Measurements from ENCODE around the gene STAG2. TPM values are rescaled to one million over a fixed set of nuclear protein-coding genes. Genes with fewer than 3 reads are reported as not detected.

The STAG2 gene
- total RNA-seq, 1 donor from 2014 or later, result 132 TPM

GRCh38 chrX:124016825-124017224 lies 55.3 kb downstream of the STAG2 start:
- Mint-ChIP-seq H3K27me3 (ENCODE audit: insufficient read depth, low read depth) (peaks cover 2% of the 10 kb centered on the region), H3K4me3 (no peak overlapping the region), H3K27ac (no peak overlapping the region), H3K9me3 (peaks cover 16% of the 10 kb centered on the region), H3K36me3 (peaks cover 19% of the 10 kb centered on the region), H3K4me1 (no peaks in the 10 kb centered on the region)
- no peaks in the 10 kb centered on the region for H3K9me3 ChIP-seq (ENCODE audit: low read depth)
- no peak overlapping the region for H3K4me3 ChIP-seq
- H3K9ac ChIP-seq, result no peak overlapping the region
- H3K79me2 ChIP-seq (ENCODE audit: low read depth), result peaks cover 100% of the 10 kb centered on the region
- H3K27me3 ChIP-seq, result no peaks in the 10 kb centered on the region
- TF ChIP-seq EZH2 (IDR thresholded peaks at IDR 0.05) (no peak), EZH2phosphoT487 (IDR thresholded peaks at IDR 0.05) (no peak)
- TF ChIP-seq, protein P1, sequence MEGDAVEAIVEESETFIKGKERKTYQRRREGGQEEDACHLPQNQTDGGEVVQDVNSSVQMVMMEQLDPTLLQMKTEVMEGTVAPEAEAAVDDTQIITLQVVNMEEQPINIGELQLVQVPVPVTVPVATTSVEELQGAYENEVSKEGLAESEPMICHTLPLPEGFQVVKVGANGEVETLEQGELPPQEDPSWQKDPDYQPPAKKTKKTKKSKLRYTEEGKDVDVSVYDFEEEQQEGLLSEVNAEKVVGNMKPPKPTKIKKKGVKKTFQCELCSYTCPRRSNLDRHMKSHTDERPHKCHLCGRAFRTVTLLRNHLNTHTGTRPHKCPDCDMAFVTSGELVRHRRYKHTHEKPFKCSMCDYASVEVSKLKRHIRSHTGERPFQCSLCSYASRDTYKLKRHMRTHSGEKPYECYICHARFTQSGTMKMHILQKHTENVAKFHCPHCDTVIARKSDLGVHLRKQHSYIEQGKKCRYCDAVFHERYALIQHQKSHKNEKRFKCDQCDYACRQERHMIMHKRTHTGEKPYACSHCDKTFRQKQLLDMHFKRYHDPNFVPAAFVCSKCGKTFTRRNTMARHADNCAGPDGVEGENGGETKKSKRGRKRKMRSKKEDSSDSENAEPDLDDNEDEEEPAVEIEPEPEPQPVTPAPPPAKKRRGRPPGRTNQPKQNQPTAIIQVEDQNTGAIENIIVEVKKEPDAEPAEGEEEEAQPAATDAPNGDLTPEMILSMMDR (IDR thresholded peaks at IDR 0.05), result no peak
- no peaks in the 10 kb centered on the region for H3K4me1 ChIP-seq
- DNase-seq (ENCODE audit: low spot score), result no peak
- H3K36me3 ChIP-seq, result no peaks in the 10 kb centered on the region
- H2AFZ ChIP-seq (replicated peaks), result no peak overlapping the region
- H4K20me1 ChIP-seq (ENCODE audit: low read depth), result peaks cover 76% of the 10 kb centered on the region
- H3F3A ChIP-seq (ENCODE audit: low read depth), result no peaks in the 10 kb centered on the region
- no peak overlapping the region for H3K4me2 ChIP-seq
- no peak overlapping the region for H3K27ac ChIP-seq

DNA sequence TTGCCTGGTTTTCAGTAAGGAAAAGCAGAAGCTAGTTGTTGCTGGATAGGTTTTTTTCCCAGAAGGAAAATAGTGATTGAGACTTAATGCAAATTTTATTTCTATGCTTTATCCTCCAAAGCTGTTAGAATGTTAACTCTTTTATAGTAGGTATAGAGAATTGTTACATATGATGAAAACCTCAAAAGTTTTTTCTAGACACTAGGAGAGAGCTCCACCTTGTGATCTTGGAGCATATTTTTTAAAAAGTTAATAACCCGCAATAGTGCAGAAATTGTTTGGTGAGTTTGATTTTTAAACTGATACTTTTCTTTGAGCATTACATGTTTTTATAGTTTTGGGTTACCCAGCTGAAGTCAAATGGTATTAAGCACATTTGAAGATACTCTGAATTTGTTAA lies 56.5 kb downstream of the STAG2 start:
- DNase-seq (ENCODE audit: low spot score), result no peak
- H3K9me3 ChIP-seq (ENCODE audit: low read depth), result no peaks in the 10 kb centered on the region
- Mint-ChIP-seq H3K4me1 (no peaks in the 10 kb centered on the region), H3K27ac (no peak overlapping the region), H3K27me3 (ENCODE audit: insufficient read depth, low read depth) (peaks cover 2% of the 10 kb centered on the region), H3K4me3 (no peak overlapping the region), H3K9me3 (peaks cover 7% of the 10 kb centered on the region), H3K36me3 (peaks cover 16% of the 10 kb centered on the region)
- TF ChIP-seq EZH2phosphoT487 (IDR thresholded peaks at IDR 0.05), result no peak
- no peak for TF ChIP-seq EZH2 (IDR thresholded peaks at IDR 0.05)
- TF ChIP-seq, protein P1 (IDR thresholded peaks at IDR 0.05), result no peak
- peaks cover 73% of the 10 kb centered on the region for H4K20me1 ChIP-seq (ENCODE audit: low read depth)
- H3K4me3 ChIP-seq, result no peak overlapping the region
- H3K27ac ChIP-seq, result no peak overlapping the region
- no peaks in the 10 kb centered on the region for H3K36me3 ChIP-seq
- H3K4me2 ChIP-seq, result no peak overlapping the region
- H3K4me1 ChIP-seq, result no peaks in the 10 kb centered on the region
- peaks cover 100% of the 10 kb centered on the region for H3K79me2 ChIP-seq (ENCODE audit: low read depth)
- no peaks in the 10 kb centered on the region for H3K27me3 ChIP-seq
- no peak overlapping the region for H2AFZ ChIP-seq (replicated peaks)
- no peaks in the 10 kb centered on the region for H3F3A ChIP-seq (ENCODE audit: low read depth)
- H3K9ac ChIP-seq, result no peak overlapping the region

DNA sequence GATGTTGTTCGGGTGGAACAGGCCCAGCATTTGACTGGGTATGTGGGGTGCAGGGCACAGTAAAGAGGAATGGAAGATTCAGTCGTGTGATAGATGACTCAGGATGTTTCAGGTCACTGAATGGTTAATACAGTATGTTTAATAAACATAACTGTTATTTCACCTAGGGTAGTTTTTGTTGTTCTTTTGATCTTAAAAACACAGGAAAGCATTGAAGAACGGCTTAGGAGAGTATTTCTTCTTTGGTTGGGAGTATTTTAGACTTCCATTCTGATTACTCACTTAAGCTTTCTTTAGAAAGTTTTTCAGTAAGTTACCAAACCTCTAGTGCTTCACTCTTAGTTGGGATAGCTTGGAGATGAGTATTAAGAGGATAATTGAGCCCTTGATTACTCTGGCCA lies 62.3 kb downstream of the STAG2 start:
- no peaks in the 10 kb centered on the region for H3K4me1 ChIP-seq
- no peaks in the 10 kb centered on the region for H3F3A ChIP-seq (ENCODE audit: low read depth)
- DNase-seq (ENCODE audit: low spot score), result no peak
- H3K4me1 Mint-ChIP-seq, result no peaks in the 10 kb centered on the region
- H3K4me3 Mint-ChIP-seq, result no peak overlapping the region
- H4K20me1 ChIP-seq (ENCODE audit: low read depth), result peaks cover 45% of the 10 kb centered on the region
- H3K9me3 ChIP-seq (ENCODE audit: low read depth), result peaks cover 6% of the 10 kb centered on the region
- H3K79me2 ChIP-seq (ENCODE audit: low read depth), result peaks cover 93% of the 10 kb centered on the region
- peaks cover 4% of the 10 kb centered on the region for H3K36me3 ChIP-seq
- no peak overlapping the region for H3K4me2 ChIP-seq
- H3K9ac ChIP-seq, result no peak overlapping the region
- H3K27me3 ChIP-seq, result no peaks in the 10 kb centered on the region
- no peak overlapping the region for H3K27ac Mint-ChIP-seq
- H3K4me3 ChIP-seq, result no peak overlapping the region
- H3K27me3 Mint-ChIP-seq (ENCODE audit: insufficient read depth, low read depth), result no peaks in the 10 kb centered on the region
- H3K27ac ChIP-seq, result peak overlapping the region; percentile 6
- H3K9me3 Mint-ChIP-seq, result no peaks in the 10 kb centered on the region
- H2AFZ ChIP-seq (replicated peaks), result no peak overlapping the region
- H3K36me3 Mint-ChIP-seq, result peaks cover 13% of the 10 kb centered on the region
- TF ChIP-seq EZH2phosphoT487 (IDR thresholded peaks at IDR 0.05), result no peak
- no peak for TF ChIP-seq EZH2 (IDR thresholded peaks at IDR 0.05)

DNA sequence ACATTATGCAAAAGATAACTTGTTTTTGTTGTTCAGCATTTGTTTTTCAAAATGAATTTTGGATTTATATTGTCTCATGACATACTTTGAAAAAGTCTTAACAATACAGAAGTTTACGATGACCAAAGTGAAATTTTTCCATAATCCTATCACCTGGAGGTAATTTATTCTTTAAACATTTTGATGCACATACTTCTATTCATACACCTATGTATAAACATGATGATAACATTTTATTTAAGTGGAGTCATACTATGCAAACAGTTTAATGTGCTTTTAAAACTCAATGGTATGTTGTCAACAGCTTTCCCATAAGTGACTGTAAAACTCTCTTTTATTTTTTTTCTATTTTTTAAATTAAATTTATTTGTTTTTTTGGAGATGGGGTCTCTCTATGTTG lies 65.0 kb downstream of the STAG2 start:
- no peak for TF ChIP-seq EZH2phosphoT487 (IDR thresholded peaks at IDR 0.05)
- TF ChIP-seq, protein P1 (IDR thresholded peaks at IDR 0.05), result no peak
- TF ChIP-seq EZH2 (IDR thresholded peaks at IDR 0.05), result no peak
- Histone ChIP-seq H3K27me3 (no peaks in the 10 kb centered on the region), H3K4me2 (no peak overlapping the region), H3F3A (ENCODE audit: low read depth) (no peaks in the 10 kb centered on the region), H3K9me3 (ENCODE audit: low read depth) (peaks cover 6% of the 10 kb centered on the region), H2AFZ (replicated peaks) (no peak overlapping the region), H3K4me1 (no peaks in the 10 kb centered on the region), H4K20me1 (ENCODE audit: low read depth) (peaks cover 20% of the 10 kb centered on the region), H3K27ac (no peak overlapping the region), H3K79me2 (ENCODE audit: low read depth) (peaks cover 66% of the 10 kb centered on the region), H3K9ac (no peak overlapping the region), H3K4me3 (no peak overlapping the region), H3K36me3 (peaks cover 4% of the 10 kb centered on the region)
- H3K4me1 Mint-ChIP-seq, result no peaks in the 10 kb centered on the region
- H3K27me3 Mint-ChIP-seq (ENCODE audit: insufficient read depth, low read depth), result no peaks in the 10 kb centered on the region
- H3K4me3 Mint-ChIP-seq, result no peak overlapping the region
- peaks cover 15% of the 10 kb centered on the region for H3K36me3 Mint-ChIP-seq
- H3K27ac Mint-ChIP-seq, result no peak overlapping the region
- H3K9me3 Mint-ChIP-seq, result no peaks in the 10 kb centered on the region
- DNase-seq (ENCODE audit: low spot score), result no peak

All from neural progenitor cell (in vitro differentiated cells).